Bronchial epithelial cell (primary cell): ENCODE measurements around the gene TENT4A. TPM values are rescaled to one million over a fixed set of nuclear protein-coding genes. Genes with fewer than 3 reads are reported as not detected.
"Not testable (repeated sequence)": the region's sequence is repeated elsewhere in the genome, so short reads cannot be mapped to it uniquely, and the experiment has no call there.

Experiments used
- DNase-seq: peaks from one replicate; pipeline ENCODE4 v3.0.0-alpha.2; 2010; ENCODE audit warnings: low read depth
- FAIRE-seq: peaks from 2 replicates; lab custom pipeline; 2011; peaks lifted over from hg19 to GRCh38; lab: Jason Lieb, UNC
- H3K27me3 ChIP-seq: 2 replicates; pipeline ENCODE4 v1.5.1; 2011; ENCODE audit warnings: low read length; ENCODE audit not compliant: control insufficient read depth, insufficient read depth
- H3K36me3 ChIP-seq: 2 replicates; pipeline ENCODE4 v1.5.1; 2011; ENCODE audit warnings: low read length; ENCODE audit not compliant: control insufficient read depth, insufficient read depth
- H3K4me3 ChIP-seq: 2 replicates; pipeline ENCODE4 v1.5.1; 2011; ENCODE audit warnings: mild to moderate bottlenecking, low read depth, low read length, control low read depth
- CTCF ChIP-seq: IDR thresholded peaks from 2 replicates; pipeline ENCODE4 v1.5.1; 2011; ENCODE audit warnings: mild to moderate bottlenecking, moderate library complexity, low read length, control low read depth, inconsistent platforms; ENCODE audit not compliant: insufficient read depth, severe bottlenecking
- total RNA-seq: library from RNA; depleted of rRNA; stranded (reverse); fragments of >200 nt; gene quantifications from 2 replicates; pipeline ENCODE4 v1.2.1, GENCODE V29; 2014

The TENT4A gene
- total RNA-seq, 1 donor from 2014 or later, result 6.8 TPM

- H3K4me3 ChIP-seq, result no peak overlapping the region
- no peaks in the 10 kb centered on the region for H3K27me3 ChIP-seq
- no peak for DNase-seq
- no peak for TF ChIP-seq CTCF
- H3K36me3 ChIP-seq, result no peaks in the 10 kb centered on the region
- no peak for FAIRE-seq
These were observed 60.3 kb downstream of the TENT4A start for GRCh38 chr5:6773342-6774035.

DNA sequence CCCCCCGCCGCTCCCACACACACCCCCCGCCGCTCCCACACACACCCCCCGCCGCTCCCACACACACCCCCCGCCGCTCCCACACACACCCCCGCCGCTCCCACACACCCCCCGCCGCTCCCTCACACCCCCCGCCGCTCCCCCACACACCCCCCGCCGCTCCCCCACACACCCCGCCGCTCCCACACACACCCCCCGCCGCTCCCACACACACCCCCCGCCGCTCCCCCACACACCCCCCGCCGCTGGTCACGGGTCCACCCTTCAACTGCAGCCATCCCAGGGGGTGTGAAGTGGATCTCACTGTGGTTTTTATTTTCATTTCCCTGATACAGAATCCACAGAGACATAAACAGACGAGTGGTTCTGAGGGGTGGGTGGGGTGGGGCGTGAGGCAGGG is 61.0 kb downstream of the TENT4A start:
- not testable (repeated sequence) for FAIRE-seq

DNA sequence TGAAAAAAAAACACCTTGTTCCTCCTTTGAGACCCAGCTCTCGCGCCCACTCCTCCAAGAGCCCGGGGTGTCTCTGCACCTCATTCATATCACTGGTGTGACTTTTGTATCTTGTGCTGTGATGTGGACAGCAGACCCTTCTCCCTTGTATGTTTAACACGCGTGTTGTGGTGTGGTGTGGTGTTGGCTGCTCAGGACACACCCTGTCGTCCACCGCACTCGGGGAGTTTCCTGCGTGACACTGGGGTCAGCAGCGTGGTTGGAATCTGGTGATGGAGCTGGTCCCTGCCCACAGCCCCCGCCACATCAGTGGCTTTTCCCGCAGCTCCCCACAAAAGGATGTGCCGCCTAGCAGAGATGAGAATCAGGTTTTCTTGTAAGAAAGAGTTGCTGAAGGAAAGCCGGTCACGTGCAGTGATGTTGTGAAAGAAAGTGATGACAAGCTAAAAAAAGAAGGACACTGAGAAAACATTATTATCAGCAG is 61.5 kb downstream of the TENT4A start:
- Histone ChIP-seq H3K36me3 (no peaks in the 10 kb centered on the region), H3K4me3 (no peak overlapping the region), H3K27me3 (no peaks in the 10 kb centered on the region)
- TF ChIP-seq CTCF, result no peak
- FAIRE-seq (no peak), DNase-seq (no peak)

More for the DNA sequence above, 61.0 kb downstream of the TENT4A start:
- H3K36me3 ChIP-seq, DNase-seq, H3K27me3 ChIP-seq, H3K4me3 ChIP-seq: not testable (repeated sequence)

GRCh38 chr5:6775571-6775970 is 62.3 kb downstream of the TENT4A start:
- DNase-seq (no peak), FAIRE-seq (no peak)
- H3K36me3 ChIP-seq, result no peaks in the 10 kb centered on the region
- TF ChIP-seq CTCF, result no peak
- no peaks in the 10 kb centered on the region for H3K27me3 ChIP-seq
- H3K4me3 ChIP-seq, result no peak overlapping the region

- DNase-seq (no peak), FAIRE-seq (no peak)
- Histone ChIP-seq H3K36me3 (no peaks in the 10 kb centered on the region), H3K27me3 (no peaks in the 10 kb centered on the region), H3K4me3 (no peak overlapping the region)
- peak; percentile 26 for TF ChIP-seq CTCF
These were observed 67.7 kb downstream of the TENT4A start for GRCh38 chr5:6780802-6781391.

- H3K27me3 ChIP-seq, result no peaks in the 10 kb centered on the region
- no peak overlapping the region for H3K4me3 ChIP-seq
- TF ChIP-seq CTCF, result no peak
- H3K36me3 ChIP-seq, result no peaks in the 10 kb centered on the region
- FAIRE-seq, result no peak
- peak; percentile 81 for DNase-seq
These were observed 68.5 kb downstream of the TENT4A start for GRCh38 chr5:6781716-6782115.
